GM21381 (cell line): Measurements from ENCODE around the gene IQSEC3.

ENCODE experiments used
- ATAC-seq: cut with Tn5 transposase; IDR thresholded peaks from one replicate; pipeline ENCODE4 v1.9.1; 2021; ENCODE audit warnings: mild to moderate bottlenecking, moderate library complexity; ENCODE audit not compliant: unreplicated experiment

The IQSEC3 gene

GRCh38 chr12:191541-191940 lies 125.0 kb downstream of the IQSEC3 start:
- no peak for ATAC-seq

GRCh38 chr12:193261-193660 lies 126.7 kb downstream of the IQSEC3 start:
- no peak for ATAC-seq

GRCh38 chr12:194276-194675 lies 127.7 kb downstream of the IQSEC3 start:
- no peak for ATAC-seq

- no peak for ATAC-seq
Measured at GRCh38 chr12:195156-195555, 128.6 kb downstream of the IQSEC3 start.

GRCh38 chr12:195951-196350 lies 129.4 kb downstream of the IQSEC3 start:
- ATAC-seq = no peak

GRCh38 chr12:196436-196835 lies 129.9 kb downstream of the IQSEC3 start:
- ATAC-seq = no peak

- no peak for ATAC-seq
Measured at GRCh38 chr12:197347-197746, 130.8 kb downstream of the IQSEC3 start.

- ATAC-seq = no peak
Measured at GRCh38 chr12:197911-198695, 131.5 kb downstream of the IQSEC3 start.

GRCh38 chr12:198705-199104 lies 132.1 kb downstream of the IQSEC3 start:
- ATAC-seq = no peak

- ATAC-seq = no peak
Measured at GRCh38 chr12:201361-201760, 134.8 kb downstream of the IQSEC3 start.

GRCh38 chr12:202081-202731 lies 135.6 kb downstream of the IQSEC3 start:
- no peak for ATAC-seq

- ATAC-seq = no peak
Measured at GRCh38 chr12:203074-203461, 136.5 kb downstream of the IQSEC3 start.

GRCh38 chr12:203462-204260 lies 137.1 kb downstream of the IQSEC3 start:
- no peak for ATAC-seq

- ATAC-seq = no peak
Measured at GRCh38 chr12:204261-204678, 137.7 kb downstream of the IQSEC3 start.

GRCh38 chr12:205026-205425 lies 138.5 kb downstream of the IQSEC3 start:
- ATAC-seq = no peak

- ATAC-seq = no peak
Measured at GRCh38 chr12:206746-207440, 140.3 kb downstream of the IQSEC3 start.

GRCh38 chr12:207804-208203 lies 141.2 kb downstream of the IQSEC3 start:
- no peak for ATAC-seq

- no peak for ATAC-seq
Measured at GRCh38 chr12:208813-209212, 142.2 kb downstream of the IQSEC3 start.

GRCh38 chr12:209246-209645 lies 142.7 kb downstream of the IQSEC3 start:
- no peak for ATAC-seq

- no peak for ATAC-seq
Measured at GRCh38 chr12:209851-210250, 143.3 kb downstream of the IQSEC3 start.
